Activated effector memory CD4-positive, alpha-beta T cell treated with anti-CD3 and anti-CD28 coated beads, Interleukin-2, amount 50 U/mL, for 16 hours (primary cell): ENCODE data around the gene EMC1.
"Not testable (repeated sequence)": the region's sequence is repeated elsewhere in the genome, so short reads cannot be mapped to it uniquely, and the experiment has no call there.

Experiments
- DNase-seq: peaks from one replicate; pipeline ENCODE4 v3.0.0-alpha.2; 2020

Gene EMC1

DNA sequence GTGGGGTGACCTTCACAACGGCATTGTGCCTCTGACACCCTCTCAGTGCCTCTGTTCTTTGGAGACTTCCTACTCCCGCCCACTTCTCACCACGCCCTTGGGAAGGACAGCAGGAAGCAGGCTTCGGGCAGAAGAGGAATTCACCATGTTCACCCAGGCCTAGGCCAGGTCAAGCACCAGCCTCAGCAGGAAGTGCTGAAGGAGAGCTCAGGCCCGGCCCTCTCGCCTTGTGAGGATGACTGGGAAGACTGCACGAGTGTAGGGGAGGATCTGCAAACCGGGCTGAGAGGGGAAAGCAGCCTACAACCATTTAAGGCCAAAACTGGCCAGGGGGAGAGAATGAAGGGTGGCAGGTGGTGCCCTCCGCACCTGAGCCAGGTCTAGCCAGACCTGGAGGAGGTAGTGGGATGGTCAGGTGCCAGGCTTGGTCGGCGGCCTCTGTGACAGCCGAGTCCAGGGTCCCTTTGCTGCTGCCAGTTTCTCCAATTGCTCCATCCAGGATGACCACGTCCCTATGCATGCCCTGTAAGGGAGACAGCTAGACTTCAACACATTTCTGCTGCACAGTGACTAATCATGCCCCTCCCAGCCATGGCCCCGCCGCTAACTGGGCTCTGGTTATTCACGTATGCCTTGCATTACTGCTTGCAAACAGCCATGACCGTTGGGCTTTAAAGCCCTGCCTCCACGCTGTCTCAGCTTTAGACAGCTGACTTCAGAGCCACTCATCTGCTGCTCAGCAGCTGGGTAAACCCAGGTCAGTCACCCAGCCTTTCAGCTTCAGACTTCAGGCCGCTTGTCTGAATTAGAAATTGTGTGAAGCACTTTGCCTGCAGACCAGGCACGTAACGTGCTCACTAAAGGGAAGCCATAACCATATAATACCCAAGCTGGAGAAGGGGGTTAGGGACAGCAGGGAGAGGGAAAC lies 9.2 kb upstream of the EMC1 start:
- DNase-seq: no peak

DNA sequence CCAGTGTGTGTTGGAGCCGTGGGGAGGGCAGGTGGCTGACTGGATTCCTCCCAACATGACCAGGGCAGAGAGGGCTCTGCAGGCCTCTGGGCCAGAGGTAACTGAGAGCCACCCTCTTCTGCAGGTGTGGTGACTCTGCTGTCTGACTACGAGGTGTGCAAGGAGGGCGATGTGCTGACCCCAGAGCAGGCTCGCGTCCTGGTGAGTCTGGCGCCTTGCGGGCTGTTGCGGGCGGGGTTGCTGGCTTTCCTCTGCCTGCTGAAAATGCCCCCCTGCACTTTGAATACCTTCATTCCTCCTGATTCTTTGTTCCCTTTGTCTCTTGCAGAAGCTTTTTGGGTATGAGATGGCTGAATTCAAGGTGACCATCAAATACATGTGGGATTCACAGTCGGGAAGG lies 7.0 kb upstream of the EMC1 start:
- DNase-seq: no peak

DNA sequence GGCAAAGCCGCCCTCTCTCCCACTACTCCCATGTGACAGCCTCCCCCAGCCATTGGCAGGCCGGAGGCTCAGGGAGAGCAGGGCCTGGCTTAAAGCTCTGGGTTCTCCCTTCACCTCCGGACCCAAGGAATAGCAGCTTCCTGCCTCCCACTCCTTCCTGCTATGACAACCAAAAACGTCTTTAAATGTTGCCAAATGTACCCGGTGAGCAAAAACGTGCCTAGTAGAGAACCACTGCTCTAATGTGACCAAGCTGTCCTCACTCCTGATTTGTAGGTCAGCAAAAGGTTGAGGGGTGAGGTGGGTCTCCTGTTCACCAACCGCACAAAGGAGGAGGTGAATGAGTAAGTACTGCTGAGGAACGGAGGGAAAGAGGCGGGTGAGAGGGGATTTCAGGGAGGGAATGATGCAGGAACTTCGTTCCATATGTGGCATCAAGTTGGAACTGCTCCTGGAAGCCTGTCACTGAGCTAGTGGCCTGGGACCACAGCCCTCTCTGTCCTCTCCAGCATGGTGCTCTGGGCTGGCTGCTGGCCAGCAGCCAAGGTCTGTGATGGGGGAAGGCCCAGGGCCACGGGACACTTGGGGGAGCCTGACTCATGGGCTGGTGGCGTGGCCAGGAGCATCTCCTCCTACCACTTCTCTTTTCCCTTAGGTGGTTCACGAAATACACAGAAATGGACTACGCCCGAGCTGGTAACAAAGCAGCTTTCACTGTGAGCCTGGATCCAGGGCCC lies 6.0 kb upstream of the EMC1 start:
- no peak for DNase-seq

DNA sequence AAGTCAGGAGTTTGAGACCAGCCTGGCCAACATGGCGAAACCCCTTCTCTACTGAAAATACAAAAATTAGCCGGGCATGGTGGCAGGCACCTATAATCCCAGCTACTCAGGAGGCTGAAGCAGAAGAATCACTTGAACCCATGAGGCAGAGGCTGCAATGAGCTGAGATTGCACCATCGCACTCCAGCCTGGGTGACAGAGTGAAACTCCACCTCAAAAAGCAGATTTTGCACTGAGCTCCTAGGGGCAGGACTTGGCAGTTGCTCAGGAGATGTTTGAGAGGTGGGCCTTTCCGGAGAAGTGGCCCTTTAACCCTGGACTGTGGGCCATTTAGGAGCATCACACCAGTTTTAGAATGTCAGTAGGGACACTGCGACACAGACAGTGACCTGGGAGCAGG lies 5.0 kb upstream of the EMC1 start:
- not testable (repeated sequence) for DNase-seq

DNA sequence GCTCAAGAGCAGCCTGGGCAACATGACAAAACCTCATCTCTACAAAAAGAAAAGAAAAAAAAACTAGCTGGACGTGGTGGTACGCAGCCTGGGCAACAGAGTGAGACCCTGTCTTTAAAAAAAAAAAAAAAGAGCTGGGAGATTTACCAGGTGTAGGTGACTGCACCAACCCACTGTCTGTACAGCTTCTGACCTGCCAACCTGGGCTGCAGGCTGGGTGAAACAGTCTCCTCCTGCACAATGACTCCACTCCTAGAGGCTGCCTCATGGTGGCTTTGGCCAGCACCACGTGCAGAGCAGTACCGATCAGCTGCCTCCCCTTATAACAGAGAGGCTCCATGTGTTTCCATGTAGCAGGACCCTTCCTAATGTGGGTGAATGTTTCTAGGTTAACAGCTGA lies 4.0 kb upstream of the EMC1 start:
- DNase-seq: no peak

DNA sequence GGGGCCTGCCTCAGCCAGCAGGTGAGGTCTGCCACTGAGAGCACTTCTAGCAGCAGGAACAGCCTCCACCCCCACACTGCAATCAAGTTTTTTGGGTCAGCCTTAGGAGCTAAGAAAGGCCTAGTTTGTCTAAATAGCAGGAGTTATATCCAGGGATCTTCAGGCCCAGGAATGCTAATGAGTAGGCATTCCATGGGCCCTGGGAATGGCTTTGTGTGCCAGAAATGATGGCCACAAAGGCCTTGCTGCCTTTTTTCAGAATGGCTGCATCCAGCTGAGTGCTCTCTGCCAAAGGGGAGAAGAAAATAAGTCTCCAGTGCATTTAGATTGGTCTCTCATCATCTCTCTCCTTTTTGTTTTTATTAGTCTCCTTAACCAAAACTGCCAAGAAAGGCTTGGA lies 3.1 kb upstream of the EMC1 start:
- DNase-seq: no peak

DNA sequence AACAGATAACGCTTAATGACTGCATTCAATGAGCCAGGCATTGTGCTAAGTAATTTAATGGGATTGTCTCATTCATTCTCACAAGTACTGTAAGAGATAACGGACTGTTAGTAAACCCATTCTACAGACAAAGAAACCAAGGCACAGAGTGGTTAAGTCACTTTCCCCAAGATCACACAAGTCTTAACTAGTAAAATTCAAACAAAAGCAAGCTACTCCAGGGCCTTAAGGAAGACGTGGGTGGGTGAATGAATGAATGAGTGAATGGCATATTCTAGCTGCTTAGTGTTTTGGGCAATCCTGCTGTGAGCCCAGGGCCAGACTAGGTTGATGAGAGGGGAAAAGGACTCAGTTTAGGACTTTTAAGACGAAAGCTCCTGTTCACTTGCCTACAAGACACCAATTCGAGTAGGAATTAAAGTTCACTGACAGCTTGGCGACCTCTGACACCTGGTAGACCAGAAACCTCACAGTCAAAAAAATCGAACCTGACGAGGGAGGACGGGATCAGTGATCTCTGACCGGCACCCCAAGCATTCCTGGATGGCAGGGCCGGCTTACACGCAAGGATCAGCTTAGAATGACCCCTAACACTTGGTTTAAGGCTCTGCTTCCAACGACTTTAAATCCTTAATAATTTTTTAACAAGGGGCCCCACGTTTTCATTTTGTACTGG lies 557 bp downstream of the EMC1 start:
- no peak for DNase-seq

DNA sequence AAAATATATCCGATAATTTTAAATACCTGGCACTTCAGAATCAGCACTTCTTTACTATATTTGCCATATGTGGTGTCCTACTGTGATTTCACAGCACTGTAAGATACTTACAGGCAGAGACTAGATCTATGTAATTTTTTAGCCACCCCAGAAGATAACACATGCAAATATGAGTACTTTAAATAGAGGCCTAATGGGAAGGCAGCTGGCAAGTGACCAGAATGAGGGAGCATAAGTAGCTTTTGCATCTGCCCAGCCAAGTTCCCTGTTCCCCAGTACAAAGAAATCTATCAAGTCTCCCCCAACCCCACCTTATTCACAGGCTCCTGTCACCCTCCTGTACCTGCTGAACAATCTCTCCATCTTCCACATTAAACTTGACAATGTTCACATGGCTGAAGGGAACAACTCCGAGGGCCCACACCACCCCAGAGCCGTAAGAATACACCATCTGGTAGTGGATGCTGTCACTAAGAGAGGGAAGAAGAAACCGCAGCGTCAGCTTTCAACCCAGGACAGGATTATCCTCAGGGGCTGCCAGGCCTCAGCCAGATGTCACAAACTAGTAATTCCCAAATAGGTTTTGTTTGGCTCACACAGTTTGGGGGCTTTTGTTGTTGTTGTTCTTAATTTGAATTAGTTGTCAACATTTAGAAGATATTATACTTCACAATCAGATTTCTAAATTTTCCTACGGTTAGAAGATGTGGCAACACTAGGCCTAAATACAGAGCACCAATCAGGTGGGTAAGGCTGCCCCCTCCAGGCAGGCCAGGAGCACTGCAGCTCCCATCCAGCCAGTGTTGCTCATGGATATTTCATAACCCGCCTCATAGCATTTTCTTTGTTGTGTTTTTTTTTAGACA lies 10.4 kb downstream of the EMC1 start:
- DNase-seq: peak; percentile 87

DNA sequence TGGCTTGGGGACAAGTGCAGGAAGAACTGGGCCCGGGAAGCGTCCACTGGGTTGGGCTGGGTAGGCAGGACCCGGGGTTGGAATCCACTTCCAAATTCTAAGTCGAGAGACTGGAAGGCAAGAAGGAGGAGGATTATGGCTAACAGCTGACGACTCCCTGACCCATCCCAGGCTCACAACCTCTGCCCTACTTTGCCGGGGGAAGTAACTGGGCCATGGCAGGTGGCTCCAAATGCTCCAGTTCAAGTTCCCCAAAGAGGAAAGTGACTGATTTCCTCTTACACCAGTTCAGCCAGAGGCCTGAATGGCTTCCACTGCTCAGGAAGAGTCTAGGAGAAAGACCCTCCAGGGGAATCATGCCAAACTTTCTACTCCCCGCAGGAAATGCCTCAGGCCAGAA lies 11.4 kb downstream of the EMC1 start:
- DNase-seq: no peak

DNA sequence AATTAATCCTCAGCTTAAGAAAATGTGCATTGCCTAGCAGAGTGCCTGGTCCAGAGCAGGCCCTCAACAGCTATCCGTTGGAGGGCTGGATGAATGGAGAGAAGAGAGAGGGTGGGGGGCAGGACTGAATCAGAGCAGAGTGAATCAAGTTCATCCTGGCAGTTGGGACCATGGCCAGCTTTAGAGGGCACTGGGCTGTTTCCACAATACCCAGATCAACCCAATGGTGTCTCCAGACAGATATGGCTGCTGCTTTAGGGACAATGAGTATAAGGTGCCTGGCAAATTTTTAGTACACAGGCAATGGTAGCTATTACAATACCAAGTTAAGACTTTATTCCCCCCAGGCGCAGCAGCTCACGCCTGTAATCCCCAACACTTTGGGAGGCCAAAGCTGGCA lies 17.1 kb downstream of the EMC1 start:
- no peak for DNase-seq

DNA sequence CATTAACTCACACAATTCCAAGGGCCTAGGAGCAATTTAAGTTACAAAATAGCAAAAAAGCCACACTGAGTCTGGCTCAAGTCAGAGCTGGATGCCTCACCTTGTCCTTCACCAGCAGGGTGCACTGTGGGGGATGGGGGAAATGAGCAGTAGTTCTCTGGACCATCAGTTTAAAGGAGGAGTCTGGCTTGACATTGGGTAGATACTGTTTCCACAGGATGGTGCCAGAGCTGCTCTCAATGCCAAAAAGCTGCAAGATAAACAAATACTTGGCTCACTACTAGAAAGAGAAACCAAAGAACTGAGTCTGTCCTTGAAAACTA lies 18.8 kb downstream of the EMC1 start:
- no peak for DNase-seq

DNA sequence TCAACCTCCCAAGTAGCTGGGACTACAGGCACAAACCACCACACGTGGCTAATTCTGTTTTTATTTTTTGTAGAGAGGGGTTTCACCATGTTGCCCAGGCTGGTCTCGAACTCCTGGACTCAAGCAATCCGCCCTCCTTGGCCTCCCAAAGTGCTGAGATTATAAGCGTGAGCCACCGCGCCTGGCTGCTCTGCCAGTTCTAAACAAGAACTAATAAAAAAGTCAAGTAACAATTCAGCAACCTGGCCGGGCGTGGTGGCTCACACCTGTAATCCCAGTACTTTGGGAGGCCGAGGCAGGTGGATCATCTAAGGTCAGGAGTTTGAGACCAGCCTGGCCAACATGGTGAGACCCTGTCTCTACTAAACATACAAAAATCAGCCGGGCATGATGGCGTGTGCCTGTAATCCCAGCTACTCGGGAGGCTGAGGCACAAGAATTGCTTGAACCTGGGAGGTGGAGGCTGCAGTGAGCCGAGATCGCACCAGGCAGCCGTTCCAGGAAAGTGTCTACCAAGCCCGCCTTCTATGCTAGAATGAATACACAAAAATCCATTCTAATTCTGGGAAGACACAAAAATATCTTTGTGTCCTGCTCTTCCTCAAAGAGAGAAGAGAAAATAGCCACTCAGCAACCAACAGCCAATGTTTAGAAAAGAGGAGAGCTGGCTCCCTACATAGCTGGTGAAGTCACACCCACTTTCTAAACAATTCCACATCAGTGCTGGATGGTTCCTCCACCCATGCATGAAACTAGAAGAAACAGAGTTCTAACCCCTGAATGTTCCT lies 19.4 kb downstream of the EMC1 start:
- not testable (repeated sequence) for DNase-seq

DNA sequence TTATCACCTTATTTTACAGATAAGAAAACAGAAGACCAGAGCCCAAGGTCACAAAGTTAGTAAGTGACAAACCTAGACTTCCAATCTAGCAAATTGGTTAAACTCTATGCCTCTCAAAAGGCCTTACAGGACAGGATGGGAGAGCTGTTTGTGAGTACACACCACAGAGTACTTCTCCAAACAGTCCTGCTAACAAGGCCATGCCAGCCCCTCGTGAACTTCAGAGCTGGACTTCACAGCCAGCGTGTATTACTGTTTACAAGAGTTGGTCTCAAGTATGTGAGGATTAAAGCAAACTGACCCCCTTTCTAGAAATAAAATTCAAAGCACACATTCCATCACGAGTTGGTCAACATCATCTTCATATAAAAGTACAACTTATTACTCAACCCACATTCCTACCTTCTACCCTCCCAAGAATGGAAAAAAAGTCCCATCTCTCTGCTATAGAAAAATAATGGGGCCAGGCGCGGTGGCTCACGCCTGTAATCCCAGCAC lies 21.4 kb downstream of the EMC1 start:
- no peak for DNase-seq

DNA sequence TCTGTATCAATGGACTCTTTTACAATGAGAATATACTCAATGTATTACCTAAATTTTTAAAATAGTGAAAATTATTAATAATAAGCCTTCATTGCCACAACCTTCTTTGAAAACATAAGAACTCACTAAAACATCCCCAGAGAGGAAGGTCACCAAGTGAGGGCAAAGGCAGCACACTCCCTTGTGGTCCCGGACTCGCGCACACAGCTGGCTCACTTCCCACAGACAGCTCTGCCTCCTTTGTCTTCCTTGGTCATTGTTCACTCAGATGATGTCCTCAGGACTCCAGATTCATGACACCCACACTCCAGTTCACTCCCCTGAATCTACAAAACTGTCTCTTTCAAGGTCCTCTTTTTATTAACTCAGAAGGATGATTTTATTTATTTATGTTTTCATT lies 22.1 kb downstream of the EMC1 start:
- DNase-seq: no peak

DNA sequence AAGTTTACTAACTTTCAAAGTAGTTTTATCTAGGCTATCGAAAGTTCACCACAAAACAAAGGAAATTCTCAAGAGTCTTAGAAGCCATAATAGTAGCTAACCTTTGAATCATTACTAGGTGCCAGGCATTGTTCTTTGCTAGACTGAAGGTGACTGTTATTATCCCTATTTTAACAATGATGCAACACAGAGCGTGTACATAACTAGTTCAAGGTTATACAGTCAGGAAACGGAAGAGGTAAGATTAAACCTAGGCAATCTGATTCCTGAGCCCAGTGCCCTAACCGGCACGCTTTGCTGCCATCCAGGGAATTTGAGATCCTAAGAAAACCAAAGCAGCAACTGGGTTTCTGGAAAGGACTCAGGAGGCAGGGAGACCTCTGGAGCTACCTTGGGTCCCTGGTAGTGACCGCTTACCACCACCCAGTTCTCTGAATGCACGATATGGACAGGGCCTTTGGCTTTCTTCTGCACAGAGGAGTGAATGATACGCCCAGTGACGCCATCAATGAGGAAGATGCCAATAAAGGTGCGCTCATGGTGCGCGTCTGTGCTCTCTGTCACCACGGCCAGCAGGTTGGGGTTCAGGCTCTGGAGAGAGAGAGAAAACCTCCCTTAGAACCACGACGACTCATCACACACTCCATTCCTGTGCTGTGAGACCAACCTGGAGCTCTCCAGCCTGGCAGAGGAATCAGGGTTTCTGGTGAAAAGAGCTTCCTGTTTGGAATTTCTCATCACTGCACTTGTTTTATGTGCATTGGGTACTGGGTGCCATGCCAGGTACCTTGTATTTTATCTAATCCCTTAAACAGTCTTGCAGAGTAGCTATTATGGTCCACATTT lies 28.1 kb downstream of the EMC1 start:
- DNase-seq: no peak

DNA sequence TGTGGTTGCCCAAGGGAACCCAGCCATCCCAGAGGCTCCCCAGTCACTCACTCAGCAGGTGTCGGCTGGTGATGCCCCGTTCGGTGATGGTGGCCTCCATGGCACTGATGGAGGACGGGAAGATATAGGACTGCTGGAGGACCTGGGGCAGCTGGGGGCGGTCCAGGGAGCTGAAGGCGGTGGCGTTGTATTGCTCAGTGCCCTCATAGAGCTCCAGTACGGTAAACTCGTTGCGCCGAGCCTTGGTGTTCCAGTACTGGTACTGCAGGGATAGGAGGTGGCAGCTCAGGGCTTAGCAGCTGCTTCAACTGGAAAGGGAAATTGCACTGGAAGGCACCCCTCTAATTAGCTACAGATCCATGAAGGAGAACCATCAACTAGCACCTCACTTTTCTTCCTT lies 28.8 kb downstream of the EMC1 start:
- no peak for DNase-seq

DNA sequence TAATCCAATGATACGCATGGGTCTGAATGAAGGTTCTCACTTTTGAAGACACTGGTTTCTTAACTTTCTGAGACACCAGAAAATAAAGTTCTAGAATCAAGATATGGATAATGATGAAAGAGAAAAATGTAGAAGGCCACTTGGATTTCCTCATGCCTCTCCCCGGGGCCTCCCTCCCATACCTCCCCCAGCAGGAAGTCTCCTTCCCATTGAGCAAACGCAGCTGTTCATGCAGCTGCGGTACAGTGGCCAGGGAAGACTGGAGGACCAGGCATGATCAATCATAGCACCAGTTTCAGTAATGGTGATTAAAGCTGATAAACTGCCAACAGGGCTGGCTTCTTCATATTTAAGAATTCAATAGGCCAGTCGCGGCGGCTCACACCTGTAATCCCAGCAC lies 30.3 kb downstream of the EMC1 start:
- no peak for DNase-seq

DNA sequence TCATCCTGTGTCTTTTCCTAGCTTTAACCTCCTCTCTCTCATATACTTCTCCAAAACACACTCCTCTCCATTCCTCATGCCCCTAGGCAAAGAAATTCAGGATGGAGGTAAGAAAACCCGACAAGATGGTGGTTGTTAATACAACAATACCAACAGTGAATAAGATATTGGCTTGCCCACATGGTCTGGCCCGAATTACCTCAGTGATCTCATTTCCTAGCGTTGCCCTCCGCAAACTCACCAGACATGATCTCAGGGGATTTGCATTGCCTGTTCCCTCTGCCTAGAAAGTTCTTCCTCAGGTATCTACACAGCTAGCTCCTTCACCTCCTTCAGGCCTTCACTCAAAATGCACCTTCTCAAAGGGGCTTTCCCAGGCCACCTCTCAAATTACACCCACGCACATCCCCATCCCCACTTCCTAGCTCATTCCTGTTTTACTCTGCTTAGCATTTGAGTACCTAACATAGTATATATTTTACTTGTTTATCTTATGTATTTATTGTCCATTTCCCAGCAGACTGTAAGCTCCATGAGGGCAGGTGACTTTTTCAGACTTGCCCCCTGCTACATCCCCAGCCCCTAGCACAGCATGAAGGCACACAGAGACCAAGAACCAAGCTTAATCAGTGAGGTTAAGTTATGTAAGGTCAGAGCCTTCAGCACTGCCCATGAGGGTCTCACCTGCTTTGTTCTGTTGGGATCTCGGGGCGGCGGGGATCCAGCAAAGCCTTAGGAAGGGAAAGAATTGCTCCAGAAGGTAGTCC lies 31.1 kb downstream of the EMC1 start:
- no peak for DNase-seq

DNA sequence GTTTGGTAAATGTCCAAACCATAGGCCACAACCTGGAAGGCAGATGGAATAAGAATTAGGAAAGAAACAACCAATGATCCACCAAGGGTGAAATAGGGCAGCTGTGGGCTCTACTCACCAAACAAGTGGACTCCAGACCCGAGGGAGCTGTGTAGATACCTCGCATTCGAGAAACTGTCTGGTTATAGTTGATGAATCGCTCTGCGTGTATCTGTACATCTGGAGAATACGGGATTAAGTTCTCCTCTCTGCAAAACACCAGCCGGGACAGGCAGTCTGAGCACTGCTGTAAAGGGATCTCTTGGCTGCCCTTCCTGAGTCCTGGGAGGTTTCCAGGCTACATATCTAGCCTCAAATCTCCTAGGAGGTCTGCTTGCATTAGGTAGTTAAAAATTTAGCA lies 31.9 kb downstream of the EMC1 start:
- no peak for DNase-seq

DNA sequence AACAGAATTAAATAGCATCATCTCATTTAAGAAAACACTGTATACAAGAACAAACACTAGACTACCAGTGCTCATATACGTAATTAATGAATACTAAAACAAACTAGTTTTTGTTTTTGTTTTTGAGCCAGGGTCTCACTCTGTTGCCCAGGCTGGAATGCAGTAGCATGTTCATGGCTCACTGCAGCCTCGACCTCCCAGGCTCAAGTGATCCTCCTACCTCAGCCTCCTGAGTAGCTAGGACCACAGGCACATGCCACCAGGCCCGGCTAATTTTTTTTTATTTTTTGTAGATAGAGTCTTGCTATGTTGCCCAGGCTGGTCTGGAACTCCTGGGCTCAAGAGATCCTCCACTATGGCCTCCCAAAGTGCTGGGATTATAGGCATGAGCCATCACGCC lies 34.7 kb downstream of the EMC1 start:
- DNase-seq: not testable (repeated sequence)
